Keratinocyte (primary cell): ENCODE data around the gene MRPS10.

Experiments
- EZH2 ChIP-seq: IDR thresholded peaks from one replicate; pipeline ENCODE4 v1.6.1; 2012; ENCODE audit warnings: inconsistent platforms, mild to moderate bottlenecking, low read length, moderate library complexity
- TF ChIP-seq, protein P1 (sequence below), 3 experiments: IDR thresholded peaks in 1 of 3; conservative IDR thresholded peaks in 1 of 3; optimal IDR thresholded peaks in 1 of 3; 2 replicates in 2 of 3; 3 replicates in 1 of 3; pipeline versions ENCODE3 to v1.5.1; 2011; ENCODE audit warnings: low read length in 3 of 3, mild to moderate bottlenecking in 3 of 3, moderate library complexity in 2 of 3, control low read depth in 1 of 3, inconsistent platforms in 1 of 3; ENCODE audit not compliant: insufficient read depth in 2 of 3; ENCODE audit errors: extremely low read depth in 1 of 3

DNA sequence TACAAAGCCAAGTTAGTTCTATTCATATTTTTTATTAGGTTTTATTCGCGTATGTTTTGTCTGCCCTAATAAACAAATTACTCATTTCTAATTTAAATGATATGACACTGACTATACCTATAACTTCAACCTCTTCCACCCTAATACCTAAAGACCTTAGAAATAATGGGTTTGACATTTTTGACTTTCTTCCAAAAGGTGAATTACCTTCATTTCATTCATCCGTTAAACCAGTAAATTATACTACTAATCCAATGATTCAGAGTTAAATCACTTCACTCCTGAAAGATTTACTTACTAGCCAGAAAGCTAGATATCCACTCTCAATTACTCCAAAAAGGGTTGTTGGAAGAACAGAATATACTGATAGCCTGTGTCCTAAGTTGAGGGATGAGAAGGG, 5.2 kb downstream of the MRPS10 start:
- TF ChIP-seq, protein P1, sequence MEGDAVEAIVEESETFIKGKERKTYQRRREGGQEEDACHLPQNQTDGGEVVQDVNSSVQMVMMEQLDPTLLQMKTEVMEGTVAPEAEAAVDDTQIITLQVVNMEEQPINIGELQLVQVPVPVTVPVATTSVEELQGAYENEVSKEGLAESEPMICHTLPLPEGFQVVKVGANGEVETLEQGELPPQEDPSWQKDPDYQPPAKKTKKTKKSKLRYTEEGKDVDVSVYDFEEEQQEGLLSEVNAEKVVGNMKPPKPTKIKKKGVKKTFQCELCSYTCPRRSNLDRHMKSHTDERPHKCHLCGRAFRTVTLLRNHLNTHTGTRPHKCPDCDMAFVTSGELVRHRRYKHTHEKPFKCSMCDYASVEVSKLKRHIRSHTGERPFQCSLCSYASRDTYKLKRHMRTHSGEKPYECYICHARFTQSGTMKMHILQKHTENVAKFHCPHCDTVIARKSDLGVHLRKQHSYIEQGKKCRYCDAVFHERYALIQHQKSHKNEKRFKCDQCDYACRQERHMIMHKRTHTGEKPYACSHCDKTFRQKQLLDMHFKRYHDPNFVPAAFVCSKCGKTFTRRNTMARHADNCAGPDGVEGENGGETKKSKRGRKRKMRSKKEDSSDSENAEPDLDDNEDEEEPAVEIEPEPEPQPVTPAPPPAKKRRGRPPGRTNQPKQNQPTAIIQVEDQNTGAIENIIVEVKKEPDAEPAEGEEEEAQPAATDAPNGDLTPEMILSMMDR (optimal IDR thresholded peaks at IDR 0.05 in 1 of 3, IDR thresholded peaks at IDR 0.05 in 1 of 3, conservative IDR thresholded peaks at IDR 0.05 in 1 of 3; ENCODE audit: extremely low read depth in 1 of 3, insufficient read depth in 2 of 3, low read length in 3 of 3), result no peak
- no peak for TF ChIP-seq EZH2
